ENCODE results near the gene HS6ST3. TPM values are rescaled to one million over a fixed set of nuclear protein-coding genes. Genes with fewer than 3 reads are reported as not detected.

HS6ST3 gene
- total RNA-seq, 1 donor: not detected

GRCh38 chr13:96686286-96686685, 596.4 kb downstream of the HS6ST3 start:
- TF ChIP-seq CTCF (IDR thresholded peaks at IDR 0.05; ENCODE audit: insufficient read depth, low read depth, low read length): no peak
- DNase-seq (ENCODE audit: low read depth): no peak
- no peak overlapping the region for H3K4me3 ChIP-seq (ENCODE audit: low read depth, low read length)

GRCh38 chr13:96687191-96687590, 597.3 kb downstream of the HS6ST3 start:
- DNase-seq (ENCODE audit: low read depth): no peak
- no peak for TF ChIP-seq CTCF (IDR thresholded peaks at IDR 0.05; ENCODE audit: insufficient read depth, low read depth, low read length)
- no peak overlapping the region for H3K4me3 ChIP-seq (ENCODE audit: low read depth, low read length)

GRCh38 chr13:96690998-96691397, 601.1 kb downstream of the HS6ST3 start:
- no peak for DNase-seq (ENCODE audit: low read depth)
- H3K4me3 ChIP-seq (ENCODE audit: low read depth, low read length): no peak overlapping the region
- TF ChIP-seq CTCF (IDR thresholded peaks at IDR 0.05; ENCODE audit: insufficient read depth, low read depth, low read length): no peak

- peak; percentile 6 for DNase-seq (ENCODE audit: low read depth)
These were observed 606.5 kb downstream of the HS6ST3 start for GRCh38 chr13:96696389-96696900.

GRCh38 chr13:96700657-96701056, 610.8 kb downstream of the HS6ST3 start:
- TF ChIP-seq CTCF (IDR thresholded peaks at IDR 0.05; ENCODE audit: insufficient read depth, low read depth, low read length): no peak
- no peak overlapping the region for H3K4me3 ChIP-seq (ENCODE audit: low read depth, low read length)
- DNase-seq (ENCODE audit: low read depth): no peak

More at GRCh38 chr13:96696389-96696900, 606.5 kb downstream of the HS6ST3 start:
- H3K4me3 ChIP-seq (ENCODE audit: low read depth, low read length): no peak overlapping the region
- TF ChIP-seq CTCF (IDR thresholded peaks at IDR 0.05; ENCODE audit: insufficient read depth, low read depth, low read length): no peak

- DNase-seq (ENCODE audit: low read depth): no peak
- no peak for TF ChIP-seq CTCF (IDR thresholded peaks at IDR 0.05; ENCODE audit: insufficient read depth, low read depth, low read length)
- no peak overlapping the region for H3K4me3 ChIP-seq (ENCODE audit: low read depth, low read length)
These were observed 617.2 kb downstream of the HS6ST3 start for GRCh38 chr13:96707146-96707545.
